Endothelial cell of umbilical vein (primary cell): ENCODE results near the gene ATP8A1. TPM values are rescaled to one million over a fixed set of nuclear protein-coding genes. Genes with fewer than 3 reads are reported as not detected.

Source experiments
- BruUV-seq: library from RNA; stranded (reverse); fragments of 400-500 nt; replicated peaks from 2 replicates; lab custom pipeline; 2021; lab: Mats Ljungman, UMichigan
- CTCF ChIA-PET: fragments of 300-600, 350-600 bp; sonication (Branson Sonifier 250); formaldehyde crosslinking; loops from one replicate; lab custom pipeline; 2021; ENCODE audit warnings: antibody characterized with exemption, inconsistent platforms; lab: Charles Lee
- POLR2A ChIA-PET: fragments of 300-600, 350-600 bp; sonication (Branson Sonifier 250); formaldehyde crosslinking; loops from one replicate; lab custom pipeline; 2021; ENCODE audit warnings: antibody characterized with exemption, inconsistent platforms; lab: Charles Lee
- DNase-seq: peaks from one replicate; pipeline ENCODE4 v3.0.0-alpha.2; 2011; ENCODE audit warnings: low read depth, low spot score
- FAIRE-seq: peaks from 2 replicates; lab custom pipeline; 2011; peaks lifted over from hg19 to GRCh38; lab: Jason Lieb, UNC
- H2AFZ ChIP-seq: 2 replicates; pipeline ENCODE4 v1.6.0; 2012; ENCODE audit warnings: low read depth, low read length, control low read depth, inconsistent platforms
- H3K27ac ChIP-seq: 2 replicates; pipeline ENCODE4 v1.5.1; 2011; ENCODE audit warnings: low read depth, mild to moderate bottlenecking, control low read depth, low read length, moderate library complexity; ENCODE audit not compliant: insufficient read depth
- H3K27me3 ChIP-seq, 2 experiments: 2 replicates each; pipeline versions ENCODE4 v1.6.0 to v1.6.1; 2011; ENCODE audit warnings: low read length in 2 of 2, mixed read lengths in 1 of 2; ENCODE audit not compliant: control insufficient read depth in 2 of 2, insufficient read depth in 2 of 2
- H3K36me3 ChIP-seq, 2 experiments: 2 replicates in 1 of 2; 3 replicates in 1 of 2; pipeline ENCODE4 v1.5.1; 2011; ENCODE audit warnings: low read length in 2 of 2, mild to moderate bottlenecking in 1 of 2, moderate library complexity in 1 of 2; ENCODE audit not compliant: control insufficient read depth in 2 of 2, insufficient read depth in 2 of 2; ENCODE audit errors: extremely low read depth in 1 of 2
- H3K4me1 ChIP-seq: 3 replicates; pipeline ENCODE4 v1.5.1; 2011; ENCODE audit warnings: mild to moderate bottlenecking, low read length; ENCODE audit not compliant: control insufficient read depth, insufficient read depth; ENCODE audit errors: extremely low read depth
- H3K4me2 ChIP-seq: 2 replicates; pipeline ENCODE4 v1.6.1; 2011; ENCODE audit warnings: low read length, control low read depth, mixed read lengths; ENCODE audit not compliant: insufficient read depth
- H3K4me3 ChIP-seq, 3 experiments: fragments of 200-600 bp in 1 of 3; sonication (generic), shearing (Covaris generic) in 1 of 3; replicated peaks in 1 of 3; 2 replicates each; pipeline ENCODE4 v1.5.1; 2011 to 2016; ENCODE audit warnings: control low read depth in 3 of 3, low read length in 3 of 3, mild to moderate bottlenecking in 2 of 3, inconsistent platforms in 1 of 3, low read depth in 1 of 3, moderate library complexity in 1 of 3; ENCODE audit not compliant: insufficient read depth in 1 of 3
- H3K79me2 ChIP-seq: 2 replicates; pipeline ENCODE4 v1.6.0; 2012; ENCODE audit warnings: low read length, inconsistent platforms; ENCODE audit not compliant: control insufficient read depth, insufficient read depth
- H3K9ac ChIP-seq: replicated peaks from 2 replicates; pipeline ENCODE3; 2011; ENCODE audit warnings: low read length, control low read depth; ENCODE audit not compliant: insufficient read depth; ENCODE audit errors: extremely low read depth
- H3K9me1 ChIP-seq: replicated peaks from 3 replicates; pipeline ENCODE4 v1.6.0; 2011; ENCODE audit warnings: mild to moderate bottlenecking, low read length; ENCODE audit not compliant: control insufficient read depth, insufficient read depth; ENCODE audit errors: extremely low read depth
- H3K9me3 ChIP-seq: replicated peaks from 2 replicates; pipeline ENCODE4 v1.5.1; 2012; ENCODE audit warnings: low read length, inconsistent platforms; ENCODE audit not compliant: control insufficient read depth, insufficient read depth
- H4K20me1 ChIP-seq: replicated peaks from 2 replicates; pipeline ENCODE3; 2011; ENCODE audit warnings: mild to moderate bottlenecking, low read length; ENCODE audit not compliant: control insufficient read depth, insufficient read depth; ENCODE audit errors: extremely low read depth
- EZH2 ChIP-seq: IDR thresholded peaks from 2 replicates; pipeline ENCODE4 v1.6.1; 2012; ENCODE audit warnings: borderline replicate concordance, low read depth, mild to moderate bottlenecking, moderate library complexity, low read length, inconsistent platforms; ENCODE audit not compliant: severe bottlenecking
- FOS ChIP-seq: IDR thresholded peaks from 2 replicates; pipeline ENCODE4 v1.6.1; 2011; ENCODE audit warnings: mild to moderate bottlenecking, low read length, moderate library complexity, borderline replicate concordance; ENCODE audit not compliant: insufficient read depth
- GATA2 ChIP-seq: IDR thresholded peaks from 2 replicates; pipeline ENCODE4 v1.7.0; 2011; ENCODE audit warnings: low read depth, mild to moderate bottlenecking, moderate library complexity, mixed read lengths, low read length; ENCODE audit not compliant: insufficient read length, insufficient read depth
- JUN ChIP-seq: IDR thresholded peaks from 2 replicates; pipeline ENCODE4 v1.6.1; 2011; ENCODE audit warnings: borderline replicate concordance, low read depth; ENCODE audit not compliant: insufficient read length, insufficient read depth
- MYC ChIP-seq: IDR thresholded peaks from one replicate; pipeline ENCODE4 v1.6.1; 2011; ENCODE audit warnings: mild to moderate bottlenecking, low read depth, low read length
- POLR2A ChIP-seq: IDR thresholded peaks from 2 replicates; pipeline ENCODE4 v1.6.1; 2012; ENCODE audit warnings: low read depth, mild to moderate bottlenecking, control low read depth, low read length
- POLR2AphosphoS5 ChIP-seq: IDR thresholded peaks from 2 replicates; pipeline ENCODE4 v1.6.1; 2012; ENCODE audit warnings: low read depth, mild to moderate bottlenecking, control low read depth, low read length, moderate library complexity; ENCODE audit not compliant: insufficient read depth
- dilution Hi-C: fragments of 300-500 bp; cut with MboI; formaldehyde crosslinking; loops from one replicate; pipeline ENCODE4 v1.15.0; 2019; ENCODE audit warnings: low sequenced_read_pairs; ENCODE audit not compliant: extremely low pct_ligation_motif_present
- intact Hi-C: fragments of 100-400 bp; cut with micrococcal nuclease; formaldehyde crosslinking; loops from one replicate; pipeline ENCODE4 v1.10.0; 2022
- polyA plus RNA-seq, 4 experiments: library from polyadenylated mRNA; depleted of rRNA in 3 of 4; stranded (reverse) in 3 of 4; unstranded in 1 of 4; fragments of >200 nt; gene quantifications; 2 replicates each; pipeline versions ENCODE4 v1.2.1 to v1.2.3, GENCODE V29; 2011 to 2012; ENCODE audit warnings: missing spikeins in 1 of 4
- total RNA-seq: library from RNA; stranded (reverse); gene quantifications from 2 replicates; pipeline ENCODE4 v1.2.3, GENCODE V29; 2021
- TF ChIP-seq, protein P1 (sequence below): IDR thresholded peaks from 2 replicates; pipeline ENCODE4 v1.6.1; 2011; ENCODE audit not compliant: insufficient read depth, insufficient read length
- TF ChIP-seq, protein P2 (sequence below), 2 donors: IDR thresholded peaks; 1 replicate in 1 of 2; 2 replicates in 1 of 2; pipeline ENCODE4 v1.5.1; 2011; ENCODE audit warnings: low read length in 2 of 2, mild to moderate bottlenecking in 2 of 2, moderate library complexity in 2 of 2, control low read depth in 1 of 2, inconsistent platforms in 1 of 2, low read depth in 1 of 2; ENCODE audit not compliant: insufficient read depth in 1 of 2; ENCODE audit errors: extremely low read depth in 1 of 2

ATP8A1 gene
- total and polyA plus RNA-seq, 2 donors (not counting 3 experiments of a cell fraction or from before 2014, with no cell fraction given) = 0.97 to 11.5 TPM

DNA sequence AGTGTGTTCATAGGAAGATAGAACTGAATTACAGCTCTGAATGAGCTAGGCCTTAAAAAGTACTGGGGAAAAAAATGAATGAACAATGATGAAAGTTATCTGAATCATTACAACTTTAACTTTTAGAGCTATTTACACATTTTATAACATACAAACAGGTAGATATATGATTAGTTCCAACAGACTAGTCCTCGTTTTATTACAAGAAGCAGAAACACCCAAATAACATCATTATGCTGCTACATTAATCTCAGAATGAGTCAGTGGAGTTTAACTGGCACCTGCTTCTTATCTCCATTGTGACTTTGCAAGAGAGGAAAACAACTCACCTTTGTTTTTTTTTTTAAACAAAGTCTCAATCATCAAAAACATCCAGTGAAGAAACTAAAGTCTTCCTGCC lies 15.2 kb downstream of the ATP8A1 start:
- no peaks in the 10 kb centered on the region for H3K36me3 ChIP-seq
- H3K4me3 ChIP-seq = no peak overlapping the region
- no peak overlapping the region for H3K4me2 ChIP-seq
- ChIA-PET CTCF (interaction anchor here (0.9 kb wide), 1 partner anchor 16 kb away, joined by 3 read pairs; the partner anchor contains the start of gene ATP8A1), POLR2A (no interaction called here)
- H3K9ac ChIP-seq = no peak overlapping the region
- dilution Hi-C loops (no loop called here), intact Hi-C loops (no loop called here)
- H4K20me1 ChIP-seq = no peaks in the 10 kb centered on the region
- H3K9me1 ChIP-seq = no peaks in the 10 kb centered on the region
- peaks cover 5 to 10% of the 10 kb centered on the region in 2 experiments for H3K27me3 ChIP-seq
- no peak overlapping the region for H2AFZ ChIP-seq
- BruUV-seq = no TSS peak
- DNase-seq (no peak), FAIRE-seq (no peak)
- TF ChIP-seq GATA2 (no peak), FOS (no peak)
- H3K79me2 ChIP-seq = no peaks in the 10 kb centered on the region
- H3K27ac ChIP-seq = no peak overlapping the region
- no peaks in the 10 kb centered on the region for H3K9me3 ChIP-seq
- H3K4me1 ChIP-seq = no peaks in the 10 kb centered on the region

DNA sequence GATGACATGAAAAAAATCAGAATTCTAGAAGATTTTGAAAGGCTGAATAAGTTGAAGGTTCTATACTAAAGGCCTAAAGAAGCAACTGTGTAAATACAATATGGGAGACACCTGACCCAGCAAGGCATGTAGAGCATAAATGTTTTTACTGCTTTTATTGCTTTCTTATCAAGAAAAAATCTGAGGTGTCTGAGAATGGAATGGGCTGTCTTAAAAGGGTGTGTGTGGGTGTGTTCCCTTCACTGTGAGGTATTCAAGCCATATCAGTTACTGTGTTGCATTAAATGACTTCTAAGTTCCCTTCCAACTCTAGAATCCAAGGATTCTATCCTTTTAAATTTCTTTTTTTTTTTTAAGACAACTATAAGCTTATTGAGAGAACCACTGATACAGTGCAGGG lies 15.7 kb downstream of the ATP8A1 start:
- Histone ChIP-seq H3K4me3 (no peak overlapping the region), H3K4me1 (no peaks in the 10 kb centered on the region), H3K9me1 (no peaks in the 10 kb centered on the region), H3K27me3 (peaks cover 2 to 10% of the 10 kb centered on the region in 2 experiments), H2AFZ (no peak overlapping the region), H3K9me3 (no peaks in the 10 kb centered on the region), H3K9ac (no peak overlapping the region), H3K27ac (no peak overlapping the region), H4K20me1 (no peaks in the 10 kb centered on the region), H3K79me2 (no peaks in the 10 kb centered on the region), H3K4me2 (no peak overlapping the region), H3K36me3 (no peaks in the 10 kb centered on the region)
- FAIRE-seq = no peak
- no TSS peak for BruUV-seq
- dilution Hi-C loops (no loop called here), intact Hi-C loops (no loop called here)
- ChIA-PET CTCF (interaction anchor here (0.9 kb wide), 1 partner anchor 16 kb away, joined by 3 read pairs; the partner anchor contains the start of gene ATP8A1), POLR2A (no interaction called here)
- TF ChIP-seq JUN (no peak), POLR2A (no peak), MYC (no peak), FOS (no peak), POLR2AphosphoS5 (no peak), GATA2 (no peak), EZH2 (no peak)
- TF ChIP-seq, protein P1, sequence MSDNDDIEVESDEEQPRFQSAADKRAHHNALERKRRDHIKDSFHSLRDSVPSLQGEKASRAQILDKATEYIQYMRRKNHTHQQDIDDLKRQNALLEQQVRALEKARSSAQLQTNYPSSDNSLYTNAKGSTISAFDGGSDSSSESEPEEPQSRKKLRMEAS = no peak
- TF ChIP-seq, protein P2, sequence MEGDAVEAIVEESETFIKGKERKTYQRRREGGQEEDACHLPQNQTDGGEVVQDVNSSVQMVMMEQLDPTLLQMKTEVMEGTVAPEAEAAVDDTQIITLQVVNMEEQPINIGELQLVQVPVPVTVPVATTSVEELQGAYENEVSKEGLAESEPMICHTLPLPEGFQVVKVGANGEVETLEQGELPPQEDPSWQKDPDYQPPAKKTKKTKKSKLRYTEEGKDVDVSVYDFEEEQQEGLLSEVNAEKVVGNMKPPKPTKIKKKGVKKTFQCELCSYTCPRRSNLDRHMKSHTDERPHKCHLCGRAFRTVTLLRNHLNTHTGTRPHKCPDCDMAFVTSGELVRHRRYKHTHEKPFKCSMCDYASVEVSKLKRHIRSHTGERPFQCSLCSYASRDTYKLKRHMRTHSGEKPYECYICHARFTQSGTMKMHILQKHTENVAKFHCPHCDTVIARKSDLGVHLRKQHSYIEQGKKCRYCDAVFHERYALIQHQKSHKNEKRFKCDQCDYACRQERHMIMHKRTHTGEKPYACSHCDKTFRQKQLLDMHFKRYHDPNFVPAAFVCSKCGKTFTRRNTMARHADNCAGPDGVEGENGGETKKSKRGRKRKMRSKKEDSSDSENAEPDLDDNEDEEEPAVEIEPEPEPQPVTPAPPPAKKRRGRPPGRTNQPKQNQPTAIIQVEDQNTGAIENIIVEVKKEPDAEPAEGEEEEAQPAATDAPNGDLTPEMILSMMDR (IDR thresholded peaks at IDR 0.05; ENCODE audit: extremely low read depth in 1 of 2, insufficient read depth in 1 of 2, low read depth in 1 of 2, low read length in 2 of 2) = no peak
- DNase-seq = no peak
